HEK293 (cell line): ENCODE data around the gene SALL1.

Experiments used
- GLIS2 ChIP-seq: fragments of 450-650 bp; formaldehyde crosslinking; IDR thresholded peaks from 2 replicates; pipeline ENCODE4 v1.5.1; 2016; ENCODE audit warnings: missing biosample characterization, missing genetic modification characterization
- HOXA7 ChIP-seq: sonication (generic); formaldehyde crosslinking; IDR thresholded peaks from 2 replicates; pipeline ENCODE4 v1.8.1; 2022; ENCODE audit warnings: missing genetic modification reagents, borderline replicate concordance
- IKZF3 ChIP-seq: fragments of 450-650 bp; IDR thresholded peaks from 2 replicates; pipeline ENCODE4 v1.5.0; 2018; ENCODE audit warnings: missing biosample characterization, mild to moderate bottlenecking, missing genetic modification characterization, moderate library complexity
- KLF16 ChIP-seq: fragments of 450-650 bp; formaldehyde crosslinking; IDR thresholded peaks from 2 replicates; pipeline ENCODE4 v1.5.1; 2017; ENCODE audit warnings: missing biosample characterization, missing genetic modification characterization
- KLF9 ChIP-seq: fragments of 450-650 bp; formaldehyde crosslinking; IDR thresholded peaks from 2 replicates; pipeline ENCODE4 v1.5.1; 2016; ENCODE audit warnings: missing biosample characterization, missing genetic modification characterization, low read depth
- REPIN1 ChIP-seq: fragments of 450-650 bp; formaldehyde crosslinking; IDR thresholded peaks from 2 replicates; pipeline ENCODE4 v1.5.1; 2017; ENCODE audit warnings: missing biosample characterization, missing genetic modification characterization, low read depth
- SP2 ChIP-seq: fragments of 450-650 bp; formaldehyde crosslinking; IDR thresholded peaks from 2 replicates; pipeline ENCODE4 v1.5.1; 2016; ENCODE audit warnings: missing biosample characterization, missing genetic modification characterization
- ZBTB1 ChIP-seq: fragments of 450-650 bp; formaldehyde crosslinking; IDR thresholded peaks from 2 replicates; pipeline ENCODE4 v1.5.1; 2016; ENCODE audit warnings: missing biosample characterization, missing genetic modification characterization
- ZFHX2 ChIP-seq: fragments of 450-650 bp; formaldehyde crosslinking; conservative IDR thresholded peaks from 2 replicates; pipeline ENCODE4 v1.5.1; 2016; ENCODE audit warnings: missing biosample characterization, missing genetic modification characterization
- ZNF132 ChIP-seq: fragments of 450-650 bp; formaldehyde crosslinking; IDR thresholded peaks from 2 replicates; pipeline ENCODE4 v1.5.1; 2017; ENCODE audit warnings: missing biosample characterization, missing genetic modification characterization, borderline replicate concordance
- ZNF214 ChIP-seq: fragments of 450-650 bp; formaldehyde crosslinking; IDR thresholded peaks from 2 replicates; pipeline ENCODE4 v1.5.1; 2017; ENCODE audit warnings: missing biosample characterization, mild to moderate bottlenecking, missing genetic modification characterization, borderline replicate concordance
- ZNF24 ChIP-seq: fragments of 450-650 bp; formaldehyde crosslinking; IDR thresholded peaks from 2 replicates; pipeline ENCODE4 v1.5.1; 2016; ENCODE audit warnings: missing biosample characterization, missing genetic modification characterization
- ZNF324 ChIP-seq: fragments of 450-650 bp; formaldehyde crosslinking; IDR thresholded peaks from 2 replicates; pipeline ENCODE4 v1.5.1; 2016; ENCODE audit warnings: missing biosample characterization, missing genetic modification characterization
- ZNF341 ChIP-seq: fragments of 450-650 bp; formaldehyde crosslinking; IDR thresholded peaks from 2 replicates; pipeline ENCODE4; 2016; ENCODE audit warnings: low read depth, missing biosample characterization, missing genetic modification characterization
- ZNF354C ChIP-seq: fragments of 450-650 bp; formaldehyde crosslinking; IDR thresholded peaks from 2 replicates; pipeline ENCODE4 v1.5.1; 2016; ENCODE audit warnings: missing biosample characterization, missing genetic modification characterization, low read depth, borderline replicate concordance
- ZNF423 ChIP-seq: fragments of 450-650 bp; formaldehyde crosslinking; IDR thresholded peaks from 2 replicates; pipeline ENCODE4 v1.5.1; 2016; ENCODE audit warnings: missing biosample characterization, missing genetic modification characterization
- ZNF544 ChIP-seq: fragments of 450-650 bp; formaldehyde crosslinking; IDR thresholded peaks from 2 replicates; pipeline ENCODE4 v1.5.0; 2017; ENCODE audit warnings: missing biosample characterization, missing genetic modification characterization
- ZNF548 ChIP-seq: fragments of 450-650 bp; formaldehyde crosslinking; IDR thresholded peaks from 2 replicates; pipeline ENCODE4 v1.5.1; 2016; ENCODE audit warnings: missing biosample characterization, missing genetic modification characterization
- ZNF560 ChIP-seq: fragments of 450-650 bp; formaldehyde crosslinking; IDR thresholded peaks from 2 replicates; pipeline ENCODE4 v1.5.1; 2017; ENCODE audit warnings: missing biosample characterization, missing genetic modification characterization, borderline replicate concordance
- ZNF670 ChIP-seq: fragments of 450-650 bp; formaldehyde crosslinking; IDR thresholded peaks from 2 replicates; pipeline ENCODE4 v1.5.1; 2016; ENCODE audit warnings: missing biosample characterization, missing genetic modification characterization, low read depth
- ZNF677 ChIP-seq: fragments of 450-650 bp; IDR thresholded peaks from 2 replicates; pipeline ENCODE4 v1.5.0; 2018; ENCODE audit warnings: missing biosample characterization, mild to moderate bottlenecking, missing genetic modification characterization, moderate library complexity
- ZNF791 ChIP-seq: fragments of 450-650 bp; formaldehyde crosslinking; IDR thresholded peaks from 2 replicates; pipeline ENCODE4 v1.5.1; 2016; ENCODE audit warnings: missing biosample characterization, missing genetic modification characterization
- TF ChIP-seq, protein P1 (sequence below): fragments of 450-650 bp; formaldehyde crosslinking; IDR thresholded peaks from 2 replicates; pipeline ENCODE4 v1.5.1; 2017; ENCODE audit warnings: missing biosample characterization, missing genetic modification characterization
- TF ChIP-seq, protein P2 (sequence below): fragments of 450-650 bp; formaldehyde crosslinking; IDR thresholded peaks from 2 replicates; pipeline ENCODE4 v1.5.1; 2016; ENCODE audit warnings: missing biosample characterization, missing genetic modification characterization
- TF ChIP-seq, protein P3 (sequence below): fragments of 450-650 bp; formaldehyde crosslinking; IDR thresholded peaks from 2 replicates; pipeline ENCODE4 v1.5.1; 2016; ENCODE audit warnings: missing biosample characterization, missing genetic modification characterization
- TF ChIP-seq, protein P4 (sequence below): fragments of 450-650 bp; formaldehyde crosslinking; conservative IDR thresholded peaks from 2 replicates; pipeline ENCODE4 v1.5.1; 2016; ENCODE audit warnings: low read depth, missing biosample characterization, missing genetic modification characterization
- TF ChIP-seq, protein P5 (sequence below): fragments of 450-650 bp; formaldehyde crosslinking; IDR thresholded peaks from 2 replicates; pipeline ENCODE4 v1.5.1; 2016; ENCODE audit warnings: missing biosample characterization, missing genetic modification characterization, borderline replicate concordance

Gene SALL1

GRCh38 chr16:51151961-51152663, 1.0 kb upstream of the SALL1 start (continued):
- TF ChIP-seq, protein P1, sequence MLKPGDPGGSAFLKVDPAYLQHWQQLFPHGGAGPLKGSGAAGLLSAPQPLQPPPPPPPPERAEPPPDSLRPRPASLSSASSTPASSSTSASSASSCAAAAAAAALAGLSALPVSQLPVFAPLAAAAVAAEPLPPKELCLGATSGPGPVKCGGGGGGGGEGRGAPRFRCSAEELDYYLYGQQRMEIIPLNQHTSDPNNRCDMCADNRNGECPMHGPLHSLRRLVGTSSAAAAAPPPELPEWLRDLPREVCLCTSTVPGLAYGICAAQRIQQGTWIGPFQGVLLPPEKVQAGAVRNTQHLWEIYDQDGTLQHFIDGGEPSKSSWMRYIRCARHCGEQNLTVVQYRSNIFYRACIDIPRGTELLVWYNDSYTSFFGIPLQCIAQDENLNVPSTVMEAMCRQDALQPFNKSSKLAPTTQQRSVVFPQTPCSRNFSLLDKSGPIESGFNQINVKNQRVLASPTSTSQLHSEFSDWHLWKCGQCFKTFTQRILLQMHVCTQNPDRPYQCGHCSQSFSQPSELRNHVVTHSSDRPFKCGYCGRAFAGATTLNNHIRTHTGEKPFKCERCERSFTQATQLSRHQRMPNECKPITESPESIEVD (tag by site-specific recombination): no peak
- 0 out of 2 replicates have a peak, but pooled peaks have one; percentile 63 for TF ChIP-seq ZNF24
- TF ChIP-seq, protein P2, sequence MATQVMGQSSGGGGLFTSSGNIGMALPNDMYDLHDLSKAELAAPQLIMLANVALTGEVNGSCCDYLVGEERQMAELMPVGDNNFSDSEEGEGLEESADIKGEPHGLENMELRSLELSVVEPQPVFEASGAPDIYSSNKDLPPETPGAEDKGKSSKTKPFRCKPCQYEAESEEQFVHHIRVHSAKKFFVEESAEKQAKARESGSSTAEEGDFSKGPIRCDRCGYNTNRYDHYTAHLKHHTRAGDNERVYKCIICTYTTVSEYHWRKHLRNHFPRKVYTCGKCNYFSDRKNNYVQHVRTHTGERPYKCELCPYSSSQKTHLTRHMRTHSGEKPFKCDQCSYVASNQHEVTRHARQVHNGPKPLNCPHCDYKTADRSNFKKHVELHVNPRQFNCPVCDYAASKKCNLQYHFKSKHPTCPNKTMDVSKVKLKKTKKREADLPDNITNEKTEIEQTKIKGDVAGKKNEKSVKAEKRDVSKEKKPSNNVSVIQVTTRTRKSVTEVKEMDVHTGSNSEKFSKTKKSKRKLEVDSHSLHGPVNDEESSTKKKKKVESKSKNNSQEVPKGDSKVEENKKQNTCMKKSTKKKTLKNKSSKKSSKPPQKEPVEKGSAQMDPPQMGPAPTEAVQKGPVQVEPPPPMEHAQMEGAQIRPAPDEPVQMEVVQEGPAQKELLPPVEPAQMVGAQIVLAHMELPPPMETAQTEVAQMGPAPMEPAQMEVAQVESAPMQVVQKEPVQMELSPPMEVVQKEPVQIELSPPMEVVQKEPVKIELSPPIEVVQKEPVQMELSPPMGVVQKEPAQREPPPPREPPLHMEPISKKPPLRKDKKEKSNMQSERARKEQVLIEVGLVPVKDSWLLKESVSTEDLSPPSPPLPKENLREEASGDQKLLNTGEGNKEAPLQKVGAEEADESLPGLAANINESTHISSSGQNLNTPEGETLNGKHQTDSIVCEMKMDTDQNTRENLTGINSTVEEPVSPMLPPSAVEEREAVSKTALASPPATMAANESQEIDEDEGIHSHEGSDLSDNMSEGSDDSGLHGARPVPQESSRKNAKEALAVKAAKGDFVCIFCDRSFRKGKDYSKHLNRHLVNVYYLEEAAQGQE (tag by site-specific recombination): peak; percentile 11; the same call in 1 of the 2 replicates
- TF ChIP-seq ZNF354C: no peak
- TF ChIP-seq ZNF791 (tag by site-specific recombination): no peak
- no peak for TF ChIP-seq ZNF423 (tag by site-specific recombination)
- TF ChIP-seq ZNF677 (tag by site-specific recombination): no peak
- no peak for TF ChIP-seq REPIN1
- peak; percentile 92 for TF ChIP-seq ZFHX2 (tag by site-specific recombination)
- TF ChIP-seq, protein P3, sequence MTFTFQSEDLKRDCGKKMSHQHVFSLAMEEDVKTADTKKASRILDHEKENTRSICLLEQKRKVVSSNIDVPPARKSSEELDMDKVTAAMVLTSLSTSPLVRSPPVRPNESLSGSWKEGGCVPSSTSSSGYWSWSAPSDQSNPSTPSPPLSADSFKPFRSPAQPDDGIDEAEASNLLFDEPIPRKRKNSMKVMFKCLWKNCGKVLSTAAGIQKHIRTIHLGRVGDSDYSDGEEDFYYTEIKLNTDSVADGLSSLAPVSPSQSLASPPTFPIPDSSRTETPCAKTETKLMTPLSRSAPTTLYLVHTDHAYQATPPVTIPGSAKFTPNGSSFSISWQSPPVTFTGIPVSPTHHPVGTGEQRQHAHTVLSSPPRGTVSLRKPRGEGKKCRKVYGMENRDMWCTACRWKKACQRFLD (tag by site-specific recombination): no peak
- peak; percentile 60; the same call in 1 of the 2 replicates for TF ChIP-seq KLF16 (tag by site-specific recombination)
- no peak for TF ChIP-seq ZNF214 (tag by site-specific recombination)
- TF ChIP-seq, protein P4, sequence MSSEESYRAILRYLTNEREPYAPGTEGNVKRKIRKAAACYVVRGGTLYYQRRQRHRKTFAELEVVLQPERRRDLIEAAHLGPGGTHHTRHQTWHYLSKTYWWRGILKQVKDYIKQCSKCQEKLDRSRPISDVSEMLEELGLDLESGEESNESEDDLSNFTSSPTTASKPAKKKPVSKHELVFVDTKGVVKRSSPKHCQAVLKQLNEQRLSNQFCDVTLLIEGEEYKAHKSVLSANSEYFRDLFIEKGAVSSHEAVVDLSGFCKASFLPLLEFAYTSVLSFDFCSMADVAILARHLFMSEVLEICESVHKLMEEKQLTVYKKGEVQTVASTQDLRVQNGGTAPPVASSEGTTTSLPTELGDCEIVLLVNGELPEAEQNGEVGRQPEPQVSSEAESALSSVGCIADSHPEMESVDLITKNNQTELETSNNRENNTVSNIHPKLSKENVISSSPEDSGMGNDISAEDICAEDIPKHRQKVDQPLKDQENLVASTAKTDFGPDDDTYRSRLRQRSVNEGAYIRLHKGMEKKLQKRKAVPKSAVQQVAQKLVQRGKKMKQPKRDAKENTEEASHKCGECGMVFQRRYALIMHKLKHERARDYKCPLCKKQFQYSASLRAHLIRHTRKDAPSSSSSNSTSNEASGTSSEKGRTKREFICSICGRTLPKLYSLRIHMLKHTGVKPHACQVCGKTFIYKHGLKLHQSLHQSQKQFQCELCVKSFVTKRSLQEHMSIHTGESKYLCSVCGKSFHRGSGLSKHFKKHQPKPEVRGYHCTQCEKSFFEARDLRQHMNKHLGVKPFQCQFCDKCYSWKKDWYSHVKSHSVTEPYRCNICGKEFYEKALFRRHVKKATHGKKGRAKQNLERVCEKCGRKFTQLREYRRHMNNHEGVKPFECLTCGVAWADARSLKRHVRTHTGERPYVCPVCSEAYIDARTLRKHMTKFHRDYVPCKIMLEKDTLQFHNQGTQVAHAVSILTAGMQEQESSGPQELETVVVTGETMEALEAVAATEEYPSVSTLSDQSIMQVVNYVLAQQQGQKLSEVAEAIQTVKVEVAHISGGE (tag by site-specific recombination): no peak
- no peak for TF ChIP-seq ZNF670
- TF ChIP-seq KLF9 (tag by site-specific recombination): peak; percentile 68
- peak; percentile 84 for TF ChIP-seq GLIS2 (tag by site-specific recombination)
- no peak for TF ChIP-seq ZBTB1 (tag by site-specific recombination)
- TF ChIP-seq IKZF3: peak; percentile 100
- peak; percentile 25; the same call in 1 of the 2 replicates for TF ChIP-seq ZNF324 (tag by site-specific recombination)
- TF ChIP-seq HOXA7 (CRISPR knock-in tag): no peak
- TF ChIP-seq, protein P5, sequence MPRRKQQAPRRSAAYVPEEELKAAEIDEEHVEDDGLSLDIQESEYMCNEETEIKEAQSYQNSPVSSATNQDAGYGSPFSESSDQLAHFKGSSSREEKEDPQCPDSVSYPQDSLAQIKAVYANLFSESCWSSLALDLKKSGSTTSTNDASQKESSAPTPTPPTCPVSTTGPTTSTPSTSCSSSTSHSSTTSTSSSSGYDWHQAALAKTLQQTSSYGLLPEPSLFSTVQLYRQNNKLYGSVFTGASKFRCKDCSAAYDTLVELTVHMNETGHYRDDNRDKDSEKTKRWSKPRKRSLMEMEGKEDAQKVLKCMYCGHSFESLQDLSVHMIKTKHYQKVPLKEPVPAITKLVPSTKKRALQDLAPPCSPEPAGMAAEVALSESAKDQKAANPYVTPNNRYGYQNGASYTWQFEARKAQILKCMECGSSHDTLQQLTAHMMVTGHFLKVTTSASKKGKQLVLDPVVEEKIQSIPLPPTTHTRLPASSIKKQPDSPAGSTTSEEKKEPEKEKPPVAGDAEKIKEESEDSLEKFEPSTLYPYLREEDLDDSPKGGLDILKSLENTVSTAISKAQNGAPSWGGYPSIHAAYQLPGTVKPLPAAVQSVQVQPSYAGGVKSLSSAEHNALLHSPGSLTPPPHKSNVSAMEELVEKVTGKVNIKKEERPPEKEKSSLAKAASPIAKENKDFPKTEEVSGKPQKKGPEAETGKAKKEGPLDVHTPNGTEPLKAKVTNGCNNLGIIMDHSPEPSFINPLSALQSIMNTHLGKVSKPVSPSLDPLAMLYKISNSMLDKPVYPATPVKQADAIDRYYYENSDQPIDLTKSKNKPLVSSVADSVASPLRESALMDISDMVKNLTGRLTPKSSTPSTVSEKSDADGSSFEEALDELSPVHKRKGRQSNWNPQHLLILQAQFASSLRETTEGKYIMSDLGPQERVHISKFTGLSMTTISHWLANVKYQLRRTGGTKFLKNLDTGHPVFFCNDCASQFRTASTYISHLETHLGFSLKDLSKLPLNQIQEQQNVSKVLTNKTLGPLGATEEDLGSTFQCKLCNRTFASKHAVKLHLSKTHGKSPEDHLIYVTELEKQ (tag by site-specific recombination): no peak
- no peak for TF ChIP-seq ZNF548 (tag by site-specific recombination)
- TF ChIP-seq ZNF341: peak; percentile 92
- TF ChIP-seq ZNF560: no peak
- no peak for TF ChIP-seq ZNF544 (tag by site-specific recombination)
- TF ChIP-seq ZNF132 (tag by site-specific recombination): no peak
- TF ChIP-seq SP2: peak; percentile 50
